Activated naive CD8-positive, alpha-beta T cell treated with anti-CD3 and anti-CD28 coated beads, Interleukin-2, amount 50 U/mL, for 16 hours (primary cell): ENCODE results near the gene COL13A1.

Experiments
- DNase-seq: peaks from one replicate; pipeline ENCODE4 v3.0.0-alpha.2; 2020; ENCODE audit warnings: low read depth, low spot score

Gene COL13A1

DNA sequence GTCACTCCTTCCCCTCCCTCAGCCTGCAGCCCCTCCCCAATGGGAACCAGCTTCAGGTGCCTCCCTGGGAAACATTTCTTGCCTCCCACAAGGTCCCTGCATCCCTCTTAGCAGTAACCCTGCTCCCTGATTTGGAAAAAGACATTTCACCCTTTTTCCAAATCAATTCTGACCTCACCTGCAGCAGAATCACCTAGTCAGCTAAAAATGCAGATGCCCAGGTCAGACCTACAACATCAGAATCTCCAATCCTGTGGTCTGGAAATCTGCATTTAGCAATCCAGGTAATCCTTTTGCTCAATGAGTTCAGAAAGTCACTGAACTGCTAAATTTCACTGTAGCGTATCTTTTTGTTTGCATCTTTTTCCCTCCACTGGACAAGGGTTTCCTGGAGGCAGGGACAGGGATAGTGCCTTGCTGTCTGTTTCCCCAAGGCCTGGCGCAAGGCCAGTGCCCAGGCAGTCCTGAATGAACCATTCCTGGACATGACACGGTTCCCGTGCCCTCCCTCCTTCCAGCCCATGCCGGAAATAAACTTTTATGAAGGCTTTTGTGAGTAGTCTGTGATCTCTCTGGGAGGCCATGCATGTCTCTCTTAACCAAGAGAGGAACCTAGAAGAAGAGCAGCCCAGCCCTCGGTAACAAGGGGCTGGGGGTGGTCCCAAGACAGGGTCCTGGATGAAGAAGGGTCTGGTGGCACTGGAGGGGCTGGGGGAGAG, 44.0 kb downstream of the COL13A1 start:
- no peak for DNase-seq

DNA sequence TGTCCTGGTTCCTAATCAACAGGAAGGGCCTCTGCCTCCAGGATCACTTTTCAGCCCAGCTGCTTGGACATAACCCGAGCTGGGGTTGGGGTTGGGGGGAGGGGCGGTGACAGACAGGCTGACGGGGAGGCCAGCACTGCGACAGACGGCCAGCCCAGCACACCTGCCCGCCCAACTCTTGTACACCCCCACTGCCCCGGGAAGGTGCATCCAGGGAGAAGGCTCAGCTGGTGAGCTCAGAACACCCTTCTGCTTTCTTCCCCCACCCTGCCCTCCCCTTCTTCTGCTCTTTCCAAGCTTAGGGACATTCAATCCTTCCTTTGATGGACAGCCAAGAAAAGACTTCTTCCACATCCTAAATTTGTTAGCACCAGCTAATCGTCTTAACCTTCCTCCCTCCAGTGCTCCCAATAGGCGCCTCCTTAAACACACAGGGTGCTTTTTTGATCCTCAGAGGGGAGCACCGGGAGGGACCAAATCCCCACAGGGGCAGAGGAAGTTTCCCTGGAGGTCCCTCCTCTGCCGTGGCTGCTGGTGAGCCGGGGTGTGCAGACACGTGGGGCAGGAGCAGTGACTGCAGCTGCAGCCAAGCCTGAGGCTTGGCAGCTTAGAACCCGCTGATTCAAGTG, 44.7 kb downstream of the COL13A1 start:
- DNase-seq: no peak

DNA sequence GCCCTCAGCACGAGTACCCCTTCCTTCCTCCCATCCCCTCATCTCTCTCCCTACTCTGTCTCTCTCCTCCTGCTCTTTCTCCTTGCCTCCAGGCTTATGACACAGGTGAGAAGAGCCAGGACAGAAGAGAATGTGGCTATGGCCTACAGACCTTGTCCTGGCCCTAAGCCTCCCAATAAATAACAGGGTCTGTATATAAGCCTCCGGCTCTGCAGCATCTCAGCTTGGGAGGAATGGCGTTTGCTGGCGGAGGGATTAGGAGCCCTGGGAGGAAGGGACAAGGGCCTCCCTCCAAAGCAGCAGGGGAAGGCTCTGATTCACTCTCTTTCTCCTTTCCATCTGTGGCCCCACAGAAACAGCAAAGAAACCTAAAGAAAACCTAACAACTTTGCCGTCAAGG, 45.8 kb downstream of the COL13A1 start:
- DNase-seq: no peak

DNA sequence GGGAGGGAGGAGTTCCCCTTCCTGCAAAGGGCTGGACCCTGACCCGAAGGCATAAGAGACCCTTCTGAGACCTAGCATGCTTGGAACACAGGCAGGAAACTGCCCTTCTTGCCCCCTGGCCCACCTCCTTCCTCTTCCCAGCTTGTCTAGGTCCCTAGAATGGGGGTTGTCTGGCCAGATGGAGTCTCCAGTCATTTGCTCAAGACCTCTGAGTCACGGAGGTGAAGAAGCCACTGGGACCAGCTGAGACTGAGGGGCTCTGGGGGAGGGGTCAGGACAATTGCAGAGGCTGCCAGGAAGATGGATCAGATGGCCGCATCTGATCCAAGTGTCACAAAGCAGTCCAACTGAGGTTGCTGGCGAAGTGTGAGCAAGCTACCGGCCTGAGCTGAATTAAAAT, 46.2 kb downstream of the COL13A1 start:
- no peak for DNase-seq

DNA sequence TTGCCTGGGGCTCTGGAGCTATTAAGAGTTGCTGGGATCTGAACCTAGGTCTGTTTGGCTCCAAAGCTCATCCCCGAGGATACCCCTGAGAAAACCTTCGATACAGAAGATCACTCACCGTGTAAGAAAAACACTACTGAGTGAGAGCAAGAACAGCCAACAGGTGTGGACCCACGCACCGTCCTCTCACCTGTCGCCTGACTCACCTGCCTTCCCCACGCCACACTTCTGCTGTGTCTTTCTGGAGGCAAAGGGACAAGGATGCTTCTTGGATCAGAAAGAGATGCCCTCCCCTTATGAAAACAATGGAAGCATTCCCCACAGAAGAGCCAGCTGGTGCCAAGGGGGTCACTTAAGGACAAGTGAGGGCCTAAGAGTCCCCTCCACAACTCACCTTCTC, 46.7 kb downstream of the COL13A1 start:
- DNase-seq: no peak

DNA sequence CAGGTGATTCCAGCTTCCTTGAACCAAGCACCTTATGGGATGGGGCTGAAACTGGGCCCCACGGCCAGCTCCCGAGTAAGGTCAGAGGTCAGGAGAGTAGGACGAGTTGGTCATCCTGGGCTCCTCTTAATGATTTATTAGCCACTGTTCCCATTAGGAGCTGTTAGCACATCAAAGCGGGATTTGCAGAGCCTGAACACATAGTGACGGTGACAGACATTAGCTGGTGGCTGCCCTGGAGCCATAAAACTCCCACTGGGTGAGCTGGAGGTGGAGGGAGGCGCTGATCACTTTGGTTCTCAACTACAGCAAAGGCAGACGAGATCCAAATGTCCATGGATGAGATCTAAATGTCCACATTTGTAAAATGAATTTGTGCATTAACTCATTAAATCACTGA, 48.1 kb downstream of the COL13A1 start:
- DNase-seq: no peak

DNA sequence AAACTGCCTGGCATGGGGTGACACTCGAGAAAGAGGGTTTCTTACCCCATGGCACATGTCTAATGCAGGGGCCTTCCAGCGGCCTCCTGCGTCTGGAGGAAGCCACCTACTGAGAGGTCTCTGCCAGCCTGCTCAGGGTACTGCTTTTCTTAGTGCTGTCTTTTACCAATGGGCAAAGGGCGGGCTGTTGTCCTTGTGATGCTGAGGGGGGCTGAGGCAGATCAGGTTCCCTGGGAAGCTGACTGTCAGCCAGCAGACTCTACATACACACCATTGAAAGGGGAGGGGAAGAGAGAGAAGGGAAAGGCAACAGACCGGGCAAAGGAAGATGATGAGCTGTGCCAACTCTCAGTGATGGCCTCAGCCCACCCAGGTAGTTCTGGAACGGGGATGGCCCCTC, 48.7 kb downstream of the COL13A1 start:
- DNase-seq: no peak

DNA sequence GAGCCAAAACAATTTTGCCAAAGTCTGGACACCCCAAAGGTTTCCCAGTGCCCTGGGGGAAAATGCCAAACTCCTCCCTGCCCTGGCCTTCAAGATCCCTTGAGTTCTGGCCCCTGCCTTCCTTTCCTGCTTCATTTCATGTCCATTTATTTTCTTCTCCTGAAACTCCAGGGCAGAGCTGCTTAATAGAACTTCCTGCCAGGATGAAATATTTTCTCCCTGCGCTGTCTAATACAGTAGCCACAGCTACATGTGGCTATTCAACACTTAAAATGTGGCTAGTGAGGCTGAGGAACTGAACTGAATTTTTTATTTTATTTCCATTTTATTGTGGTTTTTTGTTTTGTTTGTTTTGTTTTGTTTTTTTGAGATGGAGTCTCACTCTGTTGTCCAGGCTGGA, 49.6 kb downstream of the COL13A1 start:
- no peak for DNase-seq

DNA sequence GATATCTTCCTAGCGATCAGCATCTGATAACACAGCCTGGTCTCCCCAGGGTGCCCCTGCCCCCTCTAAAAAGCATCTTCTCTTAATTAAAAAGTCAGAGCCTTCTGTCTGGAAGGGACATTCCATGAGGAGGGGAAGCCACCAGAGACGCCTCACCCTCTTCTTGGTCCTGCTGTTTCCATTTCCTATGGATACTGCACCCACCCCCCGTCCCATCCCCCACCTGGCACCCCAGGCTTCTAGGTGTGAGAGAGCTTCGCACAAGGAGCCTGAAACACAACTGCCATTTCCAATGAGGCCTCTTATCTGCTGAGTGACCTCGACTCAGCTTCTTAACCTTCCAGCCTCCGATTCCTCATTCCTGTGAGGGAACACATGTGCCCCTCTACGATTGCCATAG, 51.4 kb downstream of the COL13A1 start:
- DNase-seq: no peak

DNA sequence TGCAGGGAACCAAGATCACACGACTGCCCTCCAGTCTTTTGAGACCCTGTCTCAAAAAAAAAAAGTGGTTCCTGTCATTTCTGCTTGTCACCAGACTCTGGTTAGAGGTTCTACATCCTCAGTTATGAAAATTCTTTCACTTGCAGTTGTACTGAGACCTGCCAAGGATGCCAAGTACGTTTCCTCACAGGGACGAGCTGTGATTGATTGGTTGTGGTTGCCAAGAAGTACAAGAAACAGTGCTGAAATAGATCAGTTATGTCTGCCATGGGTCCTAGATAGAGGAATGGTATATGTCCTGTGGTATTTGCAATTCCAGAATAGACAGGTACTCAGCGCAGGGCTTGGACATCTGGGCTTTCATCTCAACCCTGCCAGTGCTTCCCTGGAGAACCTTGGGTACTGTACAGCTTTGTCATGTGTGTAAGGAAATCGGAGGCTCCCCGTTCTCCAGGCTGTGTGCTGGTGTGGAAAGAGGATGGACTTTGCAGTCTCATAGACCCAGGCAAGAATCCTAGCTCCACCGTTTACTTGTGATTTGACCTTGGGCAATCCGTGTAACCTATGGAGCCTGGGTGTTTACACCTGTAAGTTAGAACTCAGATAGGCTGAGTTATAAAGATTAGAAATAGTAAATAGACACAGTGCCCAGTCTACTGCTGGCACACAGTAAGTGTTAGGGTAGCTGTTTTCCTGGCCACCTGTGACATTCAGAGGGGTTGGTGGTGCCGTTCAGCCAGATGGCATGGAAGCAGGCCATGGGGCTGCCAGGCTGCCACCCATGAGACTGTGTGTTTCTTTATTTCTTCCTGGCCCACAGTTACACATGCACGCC, 53.0 kb downstream of the COL13A1 start:
- DNase-seq: no peak

DNA sequence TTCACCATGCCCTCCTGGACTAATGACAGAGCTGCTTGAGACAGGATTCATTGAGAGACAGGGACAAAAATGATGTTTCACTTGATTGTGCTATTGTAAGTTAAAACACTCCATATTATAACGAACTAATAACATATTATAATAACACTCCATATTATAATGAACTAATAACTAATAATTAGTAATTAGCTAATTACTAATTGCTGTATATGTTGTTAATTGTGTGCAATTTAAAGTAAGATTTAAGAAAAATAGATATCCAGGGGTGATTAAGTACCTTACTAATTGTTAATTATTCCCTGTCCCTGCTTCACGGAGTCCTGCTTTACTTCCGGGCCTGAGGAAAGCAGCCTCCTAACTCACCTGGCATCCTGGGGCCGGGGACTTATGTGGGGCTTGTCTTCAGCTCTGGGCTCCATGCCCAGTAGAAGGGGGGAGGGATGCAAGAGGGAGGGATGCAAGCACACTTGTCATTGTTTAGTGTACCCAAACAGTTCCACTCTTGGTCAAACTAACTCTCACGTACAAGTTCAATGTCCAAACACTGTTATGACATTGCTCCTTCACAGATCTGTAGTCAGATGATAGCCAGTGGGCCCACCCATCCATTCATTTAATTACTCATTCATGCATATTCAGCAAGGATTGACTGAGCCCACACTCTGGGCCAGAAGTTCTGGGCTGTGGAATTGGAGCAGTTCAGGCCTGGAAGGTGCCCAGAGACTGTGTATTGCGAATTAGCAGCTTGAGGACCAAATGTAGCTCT, 53.8 kb downstream of the COL13A1 start:
- DNase-seq: no peak

DNA sequence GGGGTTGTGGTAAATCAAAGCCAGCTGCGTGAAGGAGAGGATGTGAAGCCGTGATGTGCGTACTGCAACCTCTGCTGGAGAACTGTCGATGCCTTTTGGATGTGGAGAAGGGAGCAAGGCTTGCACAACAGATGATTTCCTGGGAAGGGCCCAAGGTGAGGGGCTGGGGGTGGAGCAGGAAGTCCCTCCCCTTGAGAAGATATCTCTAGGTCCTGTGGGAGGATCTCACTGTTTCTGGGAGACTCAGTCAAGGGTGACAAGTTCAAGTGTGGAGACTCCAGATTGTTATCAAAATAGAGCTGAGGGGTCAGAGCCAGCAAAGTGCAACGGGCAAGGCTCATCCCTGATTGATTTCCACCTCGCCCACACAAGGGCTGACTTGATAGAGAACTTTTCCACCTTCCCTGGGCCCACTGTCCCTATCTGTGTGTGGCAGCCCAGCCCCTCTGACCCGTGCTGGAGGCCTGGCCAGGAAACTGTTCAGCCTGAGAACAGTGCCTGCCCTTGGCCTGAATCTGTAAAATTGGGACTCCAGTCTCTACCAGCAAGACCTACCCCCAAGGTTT, 55.0 kb downstream of the COL13A1 start:
- DNase-seq: no peak

DNA sequence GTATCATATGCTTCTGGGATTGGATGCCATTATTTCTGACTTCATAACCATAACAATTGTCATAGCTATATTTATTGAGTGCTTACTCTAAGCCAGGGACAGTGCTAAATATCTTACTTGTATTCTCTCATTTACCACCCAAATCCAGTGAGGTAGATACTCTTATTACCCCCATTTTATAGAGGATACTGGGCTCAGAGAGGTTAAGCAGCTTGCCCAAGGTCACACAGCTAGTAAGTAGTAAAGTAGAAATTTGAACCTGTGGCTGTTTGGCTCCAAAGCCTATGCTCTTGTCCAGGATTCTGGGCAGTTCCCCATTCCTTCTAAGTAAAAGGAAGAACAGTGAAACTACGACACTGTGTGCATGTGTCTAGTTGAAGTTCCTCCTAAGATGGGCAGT, 56.5 kb downstream of the COL13A1 start:
- no peak for DNase-seq

DNA sequence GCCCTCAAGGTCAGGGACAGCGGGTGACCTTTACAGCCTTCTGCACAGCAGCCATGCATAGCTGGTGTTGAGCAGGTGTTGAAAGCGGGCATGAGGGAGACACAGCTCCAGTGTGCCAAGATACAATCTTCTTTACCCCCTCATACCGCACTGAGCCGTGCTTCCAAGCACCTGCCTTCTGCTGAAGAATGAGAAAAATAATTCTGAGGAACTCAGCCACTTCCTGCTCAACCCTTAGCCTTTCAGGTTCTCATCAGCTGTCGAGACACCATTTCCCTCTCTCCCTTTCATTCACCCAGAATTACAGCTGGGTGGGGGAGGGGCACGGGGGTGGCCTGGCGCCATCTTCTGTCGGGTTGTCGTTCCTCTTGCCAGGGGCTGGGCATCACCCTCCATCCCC, 58.6 kb downstream of the COL13A1 start:
- DNase-seq: no peak

DNA sequence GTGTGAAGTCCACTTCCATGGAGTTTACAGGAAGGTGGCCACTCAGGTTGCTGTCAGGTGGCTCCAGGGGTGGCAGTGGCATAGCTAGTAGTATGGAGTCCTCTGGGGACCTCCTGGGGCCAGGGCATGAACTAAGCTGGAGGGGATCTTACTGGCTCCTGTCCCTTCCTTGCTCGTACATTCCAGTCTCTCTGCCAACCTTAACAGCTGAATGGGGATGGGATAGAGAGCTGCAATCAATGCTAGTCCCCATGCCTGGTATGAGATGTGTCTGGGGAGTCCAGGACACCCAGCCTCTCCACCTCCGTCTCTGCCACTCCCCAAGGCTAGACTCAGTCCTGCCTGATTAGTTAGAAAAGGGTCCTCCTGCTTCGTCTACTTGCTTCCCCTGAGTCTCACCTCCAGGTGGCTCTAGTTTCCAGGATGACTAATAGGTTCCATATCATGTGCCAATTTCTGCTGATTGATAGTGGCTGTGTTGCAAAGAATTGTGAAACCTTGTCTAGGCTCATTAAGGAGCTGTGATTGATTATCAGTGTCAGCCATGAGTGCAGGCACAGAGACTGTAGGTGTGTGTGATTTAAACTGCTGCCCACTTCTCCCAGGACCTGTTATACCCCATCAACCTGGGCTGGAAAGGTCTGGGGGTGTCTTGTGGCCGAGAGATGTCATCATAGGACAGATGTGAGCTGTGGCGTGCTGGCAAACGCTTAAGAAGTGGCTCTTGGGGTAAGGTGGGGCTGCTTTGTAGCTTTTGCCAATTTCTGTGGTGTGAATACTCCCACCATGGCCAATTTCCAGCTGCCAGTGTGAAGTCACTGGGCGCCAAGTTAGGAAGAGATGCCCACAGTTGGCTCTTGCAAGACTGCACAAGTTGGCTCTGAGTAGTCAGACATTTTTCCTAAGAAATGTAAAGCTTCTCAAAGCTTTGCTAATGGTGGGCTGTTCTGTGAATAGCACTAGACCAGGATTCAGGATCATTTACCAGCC, 59.8 kb downstream of the COL13A1 start:
- no peak for DNase-seq

DNA sequence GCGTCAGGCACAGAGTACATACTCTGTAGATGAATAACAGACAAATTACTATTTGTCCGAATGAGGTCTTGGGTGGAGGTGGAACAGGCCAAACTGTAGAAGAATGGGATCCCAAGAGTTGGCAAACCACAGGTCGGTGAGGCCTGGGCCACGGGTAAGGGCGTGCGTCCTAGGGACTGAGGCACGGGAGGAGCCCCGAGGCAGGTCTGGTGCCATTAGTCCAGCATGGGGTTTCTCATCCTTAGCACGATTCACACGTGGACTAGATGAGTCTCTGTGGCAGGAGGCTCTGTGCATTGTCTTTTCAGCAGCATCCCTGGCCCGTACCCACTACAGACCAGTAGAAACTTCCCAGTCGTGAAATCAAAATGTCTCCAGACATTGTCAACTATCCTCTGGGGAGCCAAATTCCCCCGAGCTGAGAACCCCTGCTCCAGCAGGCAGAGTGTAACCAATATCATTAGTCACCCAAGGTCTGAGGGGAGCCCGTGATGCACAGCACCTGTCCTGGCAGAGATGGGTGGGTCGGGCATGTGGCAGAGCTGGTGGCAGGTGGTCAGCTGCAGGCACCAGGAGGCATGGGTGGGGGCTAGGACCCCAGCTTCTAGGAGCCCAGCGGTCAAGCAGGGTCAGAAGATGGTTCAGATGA, 61.3 kb downstream of the COL13A1 start:
- DNase-seq: no peak

DNA sequence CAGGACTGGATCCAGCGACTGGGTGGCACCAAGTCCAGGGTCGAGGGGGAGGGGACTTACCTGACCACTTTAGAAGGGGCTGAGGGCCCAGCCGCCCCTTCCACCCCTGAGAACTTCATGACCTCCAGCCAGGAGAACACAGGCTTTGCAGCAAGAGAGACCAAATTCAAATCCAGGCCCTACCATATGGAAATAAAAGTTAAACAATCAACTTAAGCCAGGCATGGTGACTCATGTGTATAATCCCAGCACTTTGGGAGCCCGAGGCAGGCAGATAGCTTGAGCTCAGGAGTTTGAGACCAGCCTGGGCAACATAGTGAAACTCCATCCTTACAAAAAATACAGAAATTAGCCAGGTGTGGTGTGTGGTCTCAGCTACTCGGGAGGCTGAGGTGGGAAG, 61.9 kb downstream of the COL13A1 start:
- no peak for DNase-seq

DNA sequence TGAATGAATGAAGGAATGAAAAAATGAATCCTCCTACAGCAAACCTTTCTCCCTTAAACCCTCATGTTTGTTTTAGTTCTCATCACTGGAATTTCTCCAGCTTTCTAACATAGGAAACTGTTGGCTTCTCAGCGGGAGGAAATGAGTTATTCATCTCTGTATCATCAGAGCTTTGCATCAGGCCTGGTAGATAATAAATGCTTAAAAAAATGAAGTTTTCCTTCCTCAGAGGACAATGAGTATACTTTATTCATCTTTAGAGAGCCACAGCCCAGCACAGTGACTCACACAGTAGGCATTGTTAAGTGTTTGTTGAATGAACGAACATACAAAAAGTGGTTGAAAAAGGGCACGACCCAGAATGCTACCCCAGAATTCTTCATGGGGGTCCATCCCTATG, 62.6 kb downstream of the COL13A1 start:
- DNase-seq: no peak

DNA sequence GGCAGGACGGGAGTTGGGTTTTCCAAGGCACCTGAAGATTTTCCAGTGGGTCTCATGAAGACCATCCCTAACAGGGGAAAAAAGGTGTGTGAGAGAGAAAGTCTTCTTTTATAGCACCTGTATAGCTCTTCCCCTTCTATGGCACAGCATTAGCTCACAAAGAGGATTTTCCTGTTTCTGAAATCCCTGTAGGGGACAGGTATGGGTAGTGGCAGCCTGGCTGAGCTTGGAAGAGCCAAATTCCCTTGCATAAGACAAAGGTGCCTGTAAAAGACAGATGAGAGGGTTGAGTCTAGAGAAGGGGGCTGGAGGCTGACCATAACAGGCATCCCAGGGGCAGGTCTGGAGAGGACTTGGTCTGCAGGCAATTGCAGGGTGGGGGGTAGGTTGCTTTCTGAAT, 63.7 kb downstream of the COL13A1 start:
- no peak for DNase-seq

DNA sequence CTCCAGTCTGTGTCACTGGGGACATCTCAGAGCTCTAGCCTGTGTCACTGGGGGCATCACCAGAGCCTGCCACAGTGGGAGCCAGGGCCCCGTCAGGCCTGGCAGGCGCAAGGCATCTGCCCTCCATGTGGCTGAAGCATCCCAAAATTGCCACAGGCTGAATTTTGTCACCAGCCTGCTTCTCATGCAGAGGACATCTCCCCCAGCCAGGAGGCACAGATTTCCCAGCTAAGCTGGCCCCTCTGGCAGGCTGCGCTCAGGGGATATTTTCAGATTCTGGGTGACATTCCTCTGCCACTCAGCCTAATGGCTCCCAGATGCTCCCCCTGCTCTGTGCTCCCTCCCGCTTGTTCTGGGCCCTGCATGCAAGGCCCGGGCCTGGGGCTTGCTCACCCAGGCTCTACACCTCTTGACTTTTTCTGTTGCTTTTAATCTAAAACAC, 64.6 kb downstream of the COL13A1 start:
- DNase-seq: no peak
